Measurements from ENCODE around the gene SLC24A3. TPM values are rescaled to one million over a fixed set of nuclear protein-coding genes. Genes with fewer than 3 reads are reported as not detected.

SLC24A3 gene
- total and polyA plus RNA-seq, 2 experiments from 2014 or later, result 0.81 to 2.5 TPM

- Histone ChIP-seq H3K79me2 (replicated peaks; ENCODE audit: insufficient read depth) (no peaks in the 10 kb centered on the region), H3K4me2 (no peak overlapping the region), H3K4me3 (no peak overlapping the region), H3F3A (replicated peaks; ENCODE audit: low read depth) (no peaks in the 10 kb centered on the region), H4K20me1 (replicated peaks; ENCODE audit: insufficient read depth) (no peaks in the 10 kb centered on the region), H3K4me1 (ENCODE audit: insufficient read depth) (peaks cover 4% of the 10 kb centered on the region; the same call in 1 of the 2 replicates), H3K27ac (ENCODE audit: low read depth) (no peak overlapping the region), H2AFZ (no peak overlapping the region), H3K36me3 (ENCODE audit: insufficient read depth) (no peaks in the 10 kb centered on the region), H3K27me3 (ENCODE audit: insufficient read depth) (no peaks in the 10 kb centered on the region), H3K9me2 (ENCODE audit: insufficient read depth) (peaks cover under 1% of the 10 kb centered on the region; the same call in 1 of the 2 replicates)
- no peak overlapping the region for H3K4me3 Mint-ChIP-seq
- H3K36me3 Mint-ChIP-seq (ENCODE audit: low read depth), result no peaks in the 10 kb centered on the region
- no peak overlapping the region for H3K27ac Mint-ChIP-seq
- TF ChIP-seq POLR2AphosphoS5 (IDR thresholded peaks at IDR 0.05; ENCODE audit: low read depth) (no peak), NANOG (IDR thresholded peaks at IDR 0.05; ENCODE audit: borderline replicate concordance) (no peak), STAT1 (IDR thresholded peaks at IDR 0.05; ENCODE audit: unreplicated experiment) (no peak), ZNF462 (CRISPR knock-in tag; IDR thresholded peaks at IDR 0.05) (no peak), EZH2 (IDR thresholded peaks at IDR 0.05; ENCODE audit: low read depth, unreplicated experiment) (no peak), EZH2phosphoT487 (IDR thresholded peaks at IDR 0.05; ENCODE audit: unreplicated experiment) (no peak), ZNF331 (CRISPR knock-in tag; IDR thresholded peaks at IDR 0.05; ENCODE audit: low read depth) (no peak), CTCF (conservative IDR thresholded peaks at IDR 0.05; ENCODE audit: low read depth in 2 of 2) (no peak), JUNB (IDR thresholded peaks at IDR 0.05; ENCODE audit: unreplicated experiment) (no peak), REST (IDR thresholded peaks at IDR 0.05; ENCODE audit: unreplicated experiment) (no peak), CREB1 (CRISPR knock-in tag; IDR thresholded peaks at IDR 0.05; ENCODE audit: low read depth) (no peak), ZNF114 (CRISPR knock-in tag; IDR thresholded peaks at IDR 0.05) (no peak), ETS1 (IDR thresholded peaks at IDR 0.05) (no peak)
- peaks cover 21% of the 10 kb centered on the region; the same call in 2 of the 3 replicates for H3K4me1 Mint-ChIP-seq
- H3K9me3 Mint-ChIP-seq, result no peaks in the 10 kb centered on the region
- peaks cover 2% of the 10 kb centered on the region for H3K27me3 Mint-ChIP-seq (ENCODE audit: insufficient read depth, low read depth, poor library complexity)
- DNase-seq (ENCODE audit: low spot score) (no peak), ATAC-seq (no peak)
These were observed 48.1 kb downstream of the SLC24A3 start for GRCh38 chr20:19260412-19261090.
